MM.1S (cell line): ENCODE measurements around the gene ZPLD1.

Experiments used
- DNase-seq: peaks from one replicate; pipeline ENCODE4 v3.0.0-alpha.2; 2015
- H2AFZ ChIP-seq: fragments of 300-600 bp; sonication (generic); 2 replicates; pipeline ENCODE4 v1.6.0; 2016; ENCODE audit warnings: antibody characterized with exemption, low read length
- H3F3A ChIP-seq: fragments of 300-600 bp; sonication (generic); 2 replicates; pipeline ENCODE4 v1.6.1; 2016; ENCODE audit warnings: mild to moderate bottlenecking, antibody characterized with exemption, low read length, moderate library complexity, mixed read lengths; ENCODE audit not compliant: insufficient read depth
- H3K27ac ChIP-seq: fragments of 300-600 bp; sonication (generic); 2 replicates; pipeline ENCODE4 v1.5.1; 2016; ENCODE audit warnings: mild to moderate bottlenecking, low read length
- H3K27me3 ChIP-seq: fragments of 300-600 bp; sonication (generic); replicated peaks from 2 replicates; pipeline ENCODE4 v1.6.0; 2016; ENCODE audit warnings: low read length; ENCODE audit not compliant: insufficient read depth
- H3K36me3 ChIP-seq: fragments of 300-600 bp; sonication (generic); replicated peaks from 2 replicates; pipeline ENCODE4 v1.6.1; 2016; ENCODE audit warnings: mild to moderate bottlenecking, low read length, mixed read lengths; ENCODE audit not compliant: insufficient read depth
- H3K4me1 ChIP-seq: fragments of 300-600 bp; sonication (generic); 2 replicates; pipeline ENCODE4 v1.6.1; 2016; ENCODE audit warnings: low read length, mixed read lengths
- H3K4me2 ChIP-seq: fragments of 300-600 bp; sonication (generic); 2 replicates; pipeline ENCODE4 v1.6.0; 2016; ENCODE audit warnings: low read depth, low read length
- H3K4me3 ChIP-seq: fragments of 300-600 bp; sonication (generic); 2 replicates; pipeline ENCODE4 v1.5.1; 2016; ENCODE audit warnings: low read length, mixed read lengths
- H3K79me2 ChIP-seq: fragments of 300-600 bp; sonication (generic); 2 replicates; pipeline ENCODE4 v1.6.1; 2016; ENCODE audit warnings: mixed run types, low read length, mixed read lengths
- H3K9ac ChIP-seq: fragments of 300-600 bp; sonication (generic); 2 replicates; pipeline ENCODE4 v1.6.1; 2016; ENCODE audit warnings: low read length, mixed read lengths
- H3K9me2 ChIP-seq: fragments of 300-600 bp; sonication (generic); replicated peaks from 2 replicates; pipeline ENCODE4 v1.6.1; 2016; ENCODE audit warnings: mild to moderate bottlenecking, low read length, mixed read lengths; ENCODE audit not compliant: insufficient read depth
- H3K9me3 ChIP-seq: fragments of 300-600 bp; sonication (generic); replicated peaks from 2 replicates; pipeline ENCODE4 v1.6.1; 2016; ENCODE audit warnings: mild to moderate bottlenecking, low read length, mixed read lengths; ENCODE audit not compliant: insufficient read depth
- H4K20me1 ChIP-seq: fragments of 300-600 bp; sonication (generic); 2 replicates; pipeline ENCODE4 v1.6.1; 2016; ENCODE audit warnings: mild to moderate bottlenecking, low read length, moderate library complexity, mixed read lengths; ENCODE audit not compliant: insufficient read depth
- EZH2 ChIP-seq: fragments of 300-600 bp; sonication (generic); optimal IDR thresholded peaks from 2 replicates; pipeline ENCODE3; 2017; ENCODE audit warnings: low read depth, mild to moderate bottlenecking, antibody characterized with exemption, low read length, mixed read lengths
- EZH2phosphoT487 ChIP-seq: fragments of 300-600 bp; sonication (generic); IDR thresholded peaks from 2 replicates; pipeline ENCODE4 v1.6.1; 2018; ENCODE audit warnings: antibody characterized with exemption, low read length
- TF ChIP-seq, protein P1 (sequence below): fragments of 300-600 bp; sonication (generic); IDR thresholded peaks from 2 replicates; pipeline ENCODE4 v1.5.1; 2016; ENCODE audit warnings: antibody characterized with exemption, low read length, mixed read lengths

Gene ZPLD1

DNA sequence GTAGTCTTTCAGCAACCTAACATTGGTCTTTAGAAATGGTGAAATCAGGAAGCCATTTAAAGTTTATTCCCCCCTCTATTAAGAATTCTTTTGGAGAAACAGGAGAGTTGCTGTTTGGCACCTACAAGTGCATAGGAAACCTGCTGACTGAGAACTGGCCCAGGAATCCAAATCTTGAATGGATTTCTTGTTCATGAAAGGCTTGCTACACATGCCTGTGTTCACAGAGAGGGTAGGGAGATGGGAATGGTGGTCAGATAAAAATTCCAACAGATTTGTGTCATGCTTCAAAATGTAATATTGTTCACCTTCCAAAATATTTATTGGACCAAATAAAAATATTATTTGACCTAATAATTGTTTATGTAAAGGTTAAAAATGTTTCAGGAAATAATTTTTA is 24.2 kb upstream of the ZPLD1 start:
- no peaks in the 10 kb centered on the region for H4K20me1 ChIP-seq
- H3K27ac ChIP-seq, result no peak overlapping the region
- H3F3A ChIP-seq, result no peaks in the 10 kb centered on the region
- no peak for TF ChIP-seq EZH2phosphoT487
- TF ChIP-seq, protein P1, sequence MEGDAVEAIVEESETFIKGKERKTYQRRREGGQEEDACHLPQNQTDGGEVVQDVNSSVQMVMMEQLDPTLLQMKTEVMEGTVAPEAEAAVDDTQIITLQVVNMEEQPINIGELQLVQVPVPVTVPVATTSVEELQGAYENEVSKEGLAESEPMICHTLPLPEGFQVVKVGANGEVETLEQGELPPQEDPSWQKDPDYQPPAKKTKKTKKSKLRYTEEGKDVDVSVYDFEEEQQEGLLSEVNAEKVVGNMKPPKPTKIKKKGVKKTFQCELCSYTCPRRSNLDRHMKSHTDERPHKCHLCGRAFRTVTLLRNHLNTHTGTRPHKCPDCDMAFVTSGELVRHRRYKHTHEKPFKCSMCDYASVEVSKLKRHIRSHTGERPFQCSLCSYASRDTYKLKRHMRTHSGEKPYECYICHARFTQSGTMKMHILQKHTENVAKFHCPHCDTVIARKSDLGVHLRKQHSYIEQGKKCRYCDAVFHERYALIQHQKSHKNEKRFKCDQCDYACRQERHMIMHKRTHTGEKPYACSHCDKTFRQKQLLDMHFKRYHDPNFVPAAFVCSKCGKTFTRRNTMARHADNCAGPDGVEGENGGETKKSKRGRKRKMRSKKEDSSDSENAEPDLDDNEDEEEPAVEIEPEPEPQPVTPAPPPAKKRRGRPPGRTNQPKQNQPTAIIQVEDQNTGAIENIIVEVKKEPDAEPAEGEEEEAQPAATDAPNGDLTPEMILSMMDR, result no peak
- TF ChIP-seq EZH2, result no peak
- H3K79me2 ChIP-seq, result no peaks in the 10 kb centered on the region
- H3K9me2 ChIP-seq, result no peaks in the 10 kb centered on the region
- no peaks in the 10 kb centered on the region for H3K27me3 ChIP-seq
- H3K9me3 ChIP-seq, result no peaks in the 10 kb centered on the region
- H3K4me1 ChIP-seq, result no peaks in the 10 kb centered on the region
- H3K4me3 ChIP-seq, result no peak overlapping the region
- H3K36me3 ChIP-seq, result no peaks in the 10 kb centered on the region
- no peak overlapping the region for H3K9ac ChIP-seq
- H2AFZ ChIP-seq, result no peak overlapping the region
- DNase-seq, result no peak
- no peak overlapping the region for H3K4me2 ChIP-seq

GRCh38 chr3:102415553-102415952 is 19.3 kb upstream of the ZPLD1 start:
- peak overlapping the region; percentile 37 for H3K4me2 ChIP-seq
- no peaks in the 10 kb centered on the region for H3K9me3 ChIP-seq
- H3K9me2 ChIP-seq, result no peaks in the 10 kb centered on the region
- H3K36me3 ChIP-seq, result no peaks in the 10 kb centered on the region
- H3K27me3 ChIP-seq, result no peaks in the 10 kb centered on the region
- H3K79me2 ChIP-seq, result no peaks in the 10 kb centered on the region
- peak; percentile 48 for DNase-seq
- 0 out of 2 replicates have a peak overlapping the region, but pooled peaks have one; percentile 13 for H3K4me3 ChIP-seq
- H3F3A ChIP-seq, result no peaks in the 10 kb centered on the region
- H3K9ac ChIP-seq, result no peak overlapping the region
- peak overlapping the region; percentile 44 for H2AFZ ChIP-seq
- no peaks in the 10 kb centered on the region for H4K20me1 ChIP-seq
- H3K27ac ChIP-seq, result no peak overlapping the region
- no peaks in the 10 kb centered on the region for H3K4me1 ChIP-seq
- TF ChIP-seq EZH2phosphoT487 (no peak), EZH2 (no peak)
- TF ChIP-seq, protein P1, result no peak

GRCh38 chr3:102419786-102420185 is 15.0 kb upstream of the ZPLD1 start:
- TF ChIP-seq EZH2phosphoT487, result no peak
- no peak for TF ChIP-seq EZH2
- TF ChIP-seq, protein P1, result no peak
- H3K9me3 ChIP-seq, result no peaks in the 10 kb centered on the region
- H2AFZ ChIP-seq, result no peak overlapping the region
- no peaks in the 10 kb centered on the region for H3K36me3 ChIP-seq
- H4K20me1 ChIP-seq, result no peaks in the 10 kb centered on the region
- no peaks in the 10 kb centered on the region for H3K9me2 ChIP-seq
- no peaks in the 10 kb centered on the region for H3F3A ChIP-seq
- DNase-seq, result no peak
- H3K27ac ChIP-seq, result no peak overlapping the region
- H3K27me3 ChIP-seq, result no peaks in the 10 kb centered on the region
- H3K9ac ChIP-seq, result no peak overlapping the region
- no peak overlapping the region for H3K4me3 ChIP-seq
- no peaks in the 10 kb centered on the region for H3K79me2 ChIP-seq
- no peak overlapping the region for H3K4me2 ChIP-seq
- H3K4me1 ChIP-seq, result no peaks in the 10 kb centered on the region
